H1 (cell line): ENCODE measurements around the gene LLGL1.

Source experiments
- POLR2A ChIP-seq, 2 experiments: IDR thresholded peaks; 1 replicate in 1 of 2; 2 replicates in 1 of 2; pipeline ENCODE4 v1.6.1; 2011; ENCODE audit warnings: low read depth in 2 of 2, low read length in 2 of 2, mild to moderate bottlenecking in 2 of 2; ENCODE audit errors: control extremely low read depth in 1 of 2
- RAD21 ChIP-seq, 2 experiments: IDR thresholded peaks in 1 of 2; conservative IDR thresholded peaks in 1 of 2; 2 replicates each; pipeline ENCODE4 v1.6.1; 2011; ENCODE audit warnings: low read depth in 2 of 2, low read length in 2 of 2, improper control_type of control experiment in 1 of 2, inconsistent platforms in 1 of 2, mild to moderate bottlenecking in 1 of 2, moderate library complexity in 1 of 2
- TF ChIP-seq, protein P1 (sequence below), 3 experiments: IDR thresholded peaks; 1 replicate in 2 of 3; 2 replicates in 1 of 3; pipeline versions ENCODE4 v1.5.1 to v1.6.1; 2011; ENCODE audit warnings: low read length in 3 of 3, mild to moderate bottlenecking in 3 of 3, inconsistent platforms in 2 of 3, low read depth in 1 of 3, moderate library complexity in 1 of 3; ENCODE audit not compliant: insufficient read depth in 1 of 3; ENCODE audit errors: control extremely low read depth in 1 of 3

DNA sequence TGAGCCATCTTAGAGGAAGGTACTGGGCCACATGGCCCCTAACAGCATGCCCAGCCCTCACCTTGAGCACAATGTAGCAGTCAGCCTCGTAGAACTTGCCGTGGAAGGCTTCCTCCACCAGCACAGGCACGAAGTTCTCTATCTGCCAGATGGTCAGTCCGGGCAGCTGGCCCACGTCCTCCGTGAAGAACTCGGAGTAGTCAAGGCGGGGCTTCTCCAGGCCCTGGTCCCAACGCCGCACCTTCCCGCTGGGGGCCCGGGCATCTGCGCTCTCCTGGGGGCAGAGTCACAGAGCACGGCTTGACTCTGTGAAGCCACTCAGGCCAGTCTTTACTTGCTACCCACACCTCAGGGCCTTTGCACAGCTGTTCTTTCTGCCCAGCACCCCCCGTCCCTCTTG is 25.8 kb downstream of the LLGL1 start:
- TF ChIP-seq RAD21 (IDR thresholded peaks at IDR 0.05 in 1 of 2, conservative IDR thresholded peaks at IDR 0.05 in 1 of 2; ENCODE audit: low read depth in 2 of 2, low read length in 2 of 2) (no peak), POLR2A (IDR thresholded peaks at IDR 0.05; ENCODE audit: control extremely low read depth in 1 of 2, low read depth in 2 of 2, low read length in 2 of 2) (no peak)
- TF ChIP-seq, protein P1, sequence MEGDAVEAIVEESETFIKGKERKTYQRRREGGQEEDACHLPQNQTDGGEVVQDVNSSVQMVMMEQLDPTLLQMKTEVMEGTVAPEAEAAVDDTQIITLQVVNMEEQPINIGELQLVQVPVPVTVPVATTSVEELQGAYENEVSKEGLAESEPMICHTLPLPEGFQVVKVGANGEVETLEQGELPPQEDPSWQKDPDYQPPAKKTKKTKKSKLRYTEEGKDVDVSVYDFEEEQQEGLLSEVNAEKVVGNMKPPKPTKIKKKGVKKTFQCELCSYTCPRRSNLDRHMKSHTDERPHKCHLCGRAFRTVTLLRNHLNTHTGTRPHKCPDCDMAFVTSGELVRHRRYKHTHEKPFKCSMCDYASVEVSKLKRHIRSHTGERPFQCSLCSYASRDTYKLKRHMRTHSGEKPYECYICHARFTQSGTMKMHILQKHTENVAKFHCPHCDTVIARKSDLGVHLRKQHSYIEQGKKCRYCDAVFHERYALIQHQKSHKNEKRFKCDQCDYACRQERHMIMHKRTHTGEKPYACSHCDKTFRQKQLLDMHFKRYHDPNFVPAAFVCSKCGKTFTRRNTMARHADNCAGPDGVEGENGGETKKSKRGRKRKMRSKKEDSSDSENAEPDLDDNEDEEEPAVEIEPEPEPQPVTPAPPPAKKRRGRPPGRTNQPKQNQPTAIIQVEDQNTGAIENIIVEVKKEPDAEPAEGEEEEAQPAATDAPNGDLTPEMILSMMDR (IDR thresholded peaks at IDR 0.05; ENCODE audit: control extremely low read depth in 1 of 3, insufficient read depth in 1 of 3, low read depth in 1 of 3, low read length in 3 of 3) = no peak
